HG02870 (cell line): ENCODE data around the gene EDN2.

ENCODE experiments used
- ATAC-seq: cut with Tn5 transposase; IDR thresholded peaks from one replicate; pipeline ENCODE4 v1.9.1; 2021; ENCODE audit warnings: mild to moderate bottlenecking, moderate library complexity; ENCODE audit not compliant: unreplicated experiment

Gene EDN2

GRCh38 chr1:41442697-41443251 lies 41.7 kb downstream of the EDN2 start:
- ATAC-seq = no peak

- no peak for ATAC-seq
Observed at GRCh38 chr1:41440321-41441085, 44.0 kb downstream of the EDN2 start.

- ATAC-seq = no peak
Observed at GRCh38 chr1:41439234-41439633, 45.2 kb downstream of the EDN2 start.

- ATAC-seq = no peak
Observed at GRCh38 chr1:41438711-41439110, 45.8 kb downstream of the EDN2 start.

- no peak for ATAC-seq
Observed at GRCh38 chr1:41437011-41437355, 47.5 kb downstream of the EDN2 start.

- no peak for ATAC-seq
Observed at GRCh38 chr1:41436281-41437010, 48.0 kb downstream of the EDN2 start.

- ATAC-seq = no peak
Observed at GRCh38 chr1:41435570-41436178, 48.8 kb downstream of the EDN2 start.

GRCh38 chr1:41434748-41435449 lies 49.6 kb downstream of the EDN2 start:
- ATAC-seq = no peak

GRCh38 chr1:41434306-41434705 lies 50.2 kb downstream of the EDN2 start:
- ATAC-seq = no peak

GRCh38 chr1:41433501-41433900 lies 51.0 kb downstream of the EDN2 start:
- no peak for ATAC-seq

GRCh38 chr1:41432481-41433280 lies 51.8 kb downstream of the EDN2 start:
- ATAC-seq = no peak

- no peak for ATAC-seq
Observed at GRCh38 chr1:41431490-41432350, 52.8 kb downstream of the EDN2 start.

- no peak for ATAC-seq
Observed at GRCh38 chr1:41430582-41430981, 53.9 kb downstream of the EDN2 start.

GRCh38 chr1:41430069-41430468 lies 54.4 kb downstream of the EDN2 start:
- no peak for ATAC-seq

- no peak for ATAC-seq
Observed at GRCh38 chr1:41429641-41430035, 54.8 kb downstream of the EDN2 start.
